Measurements from ENCODE around the gene MAZ.

Gene MAZ

DNA sequence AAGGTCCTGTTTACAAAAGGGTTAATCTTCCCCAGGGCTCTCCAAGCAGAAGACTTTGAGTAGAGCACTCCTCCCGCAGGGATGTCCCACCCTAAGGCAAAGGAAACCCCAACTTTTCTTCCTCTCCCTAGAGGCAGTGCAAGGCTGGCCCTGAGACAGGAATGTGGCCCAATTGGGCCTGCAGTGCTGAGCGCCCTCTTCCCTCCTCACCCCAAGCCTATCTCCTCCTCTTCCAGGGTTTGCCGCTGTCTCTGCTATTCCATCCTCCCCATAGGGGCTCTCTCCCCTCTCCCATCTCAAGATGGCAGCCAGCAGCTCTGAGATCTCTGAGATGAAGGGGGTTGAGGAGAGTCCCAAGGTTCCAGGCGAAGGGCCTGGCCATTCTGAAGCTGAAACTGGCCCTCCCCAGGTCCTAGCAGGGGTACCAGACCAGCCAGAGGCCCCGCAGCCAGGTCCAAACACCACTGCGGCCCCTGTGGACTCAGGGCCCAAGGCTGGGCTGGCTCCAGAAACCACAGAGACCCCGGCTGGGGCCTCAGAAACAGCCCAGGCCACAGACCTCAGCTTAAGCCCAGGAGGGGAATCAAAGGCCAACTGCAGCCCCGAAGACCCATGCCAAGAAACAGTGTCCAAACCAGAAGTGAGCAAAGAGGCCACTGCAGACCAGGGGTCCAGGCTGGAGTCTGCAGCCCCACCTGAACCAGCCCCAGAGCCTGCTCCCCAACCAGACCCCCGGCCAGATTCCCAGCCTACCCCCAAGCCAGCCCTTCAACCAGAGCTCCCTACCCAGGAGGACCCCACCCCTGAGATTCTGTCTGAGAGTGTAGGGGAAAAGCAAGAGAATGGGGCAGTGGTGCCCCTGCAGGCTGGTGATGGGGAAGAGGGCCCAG lies 6.7 kb downstream of the MAZ start:
- TF ChIP-seq CTCF (IDR thresholded peaks at IDR 0.05; ENCODE audit: borderline replicate concordance, insufficient read depth, low read depth, low read length) = no peak
- H3K4me3 ChIP-seq (ENCODE audit: low read depth, low read length) = no peak overlapping the region

- H3K4me3 ChIP-seq (ENCODE audit: low read depth, low read length) = no peak overlapping the region
- no peak for TF ChIP-seq CTCF (IDR thresholded peaks at IDR 0.05; ENCODE audit: borderline replicate concordance, insufficient read depth, low read depth, low read length)
These were observed 7.6 kb downstream of the MAZ start for GRCh38 chr16:29813644-29814562.

- TF ChIP-seq CTCF (IDR thresholded peaks at IDR 0.05; ENCODE audit: borderline replicate concordance, insufficient read depth, low read depth, low read length) = no peak
- no peak overlapping the region for H3K4me3 ChIP-seq (ENCODE audit: low read depth, low read length)
These were observed 8.3 kb downstream of the MAZ start for GRCh38 chr16:29814592-29814991.

- TF ChIP-seq CTCF (IDR thresholded peaks at IDR 0.05; ENCODE audit: borderline replicate concordance, insufficient read depth, low read depth, low read length) = no peak
- H3K4me3 ChIP-seq (ENCODE audit: low read depth, low read length) = peak overlapping the region; percentile 74
These were observed 8.8 kb downstream of the MAZ start for GRCh38 chr16:29815032-29815721.

GRCh38 chr16:29815793-29816693 lies 9.7 kb downstream of the MAZ start, which contains the start of gene PAGR1:
Gene PAGR1, plus strand, starts transcription at chr16:29816152. Its CDS starts 374 bp downstream, at chr16:29816526.
- H3K4me3 ChIP-seq (ENCODE audit: low read depth, low read length) = peak within 1 kb of the TSS; percentile 74
- TF ChIP-seq CTCF (IDR thresholded peaks at IDR 0.05; ENCODE audit: borderline replicate concordance, insufficient read depth, low read depth, low read length) = peak; percentile 93

All from GM12875 (cell line).